Forelimb muscle (tissue), 1 donor: ENCODE measurements around the gene ZNF627. TPM values are rescaled to one million over a fixed set of nuclear protein-coding genes. Genes with fewer than 3 reads are reported as not detected.
A peak's percentile ranks its signal among the peaks of the same experiment; 100 is the strongest.
"Not testable (repeated sequence)": the region's sequence is repeated elsewhere in the genome, so short reads cannot be mapped to it uniquely, and the experiment has no call there.

ENCODE experiments used
- DNase-seq: peaks from one replicate; pipeline ENCODE4 v3.0.0-alpha.2; 2013; ENCODE audit warnings: low read depth
- polyA plus RNA-seq: library from polyadenylated mRNA; unstranded; fragments of 120-200 nt; gene quantifications from one replicate; pipeline ENCODE4 v1.2.1, GENCODE V29; 2013; ENCODE audit not compliant: insufficient read length

The ZNF627 gene
- polyA plus RNA-seq, 1 donor = 11.7 TPM

- no peak for DNase-seq
These were observed 26.8 kb downstream of the ZNF627 start for GRCh38 chr19:11624069-11624463.

- DNase-seq = no peak
These were observed 29.0 kb downstream of the ZNF627 start for GRCh38 chr19:11626252-11626651.

- DNase-seq = no peak
These were observed 35.9 kb downstream of the ZNF627 start for GRCh38 chr19:11633223-11633622.

GRCh38 chr19:11634018-11634662 lies 36.9 kb downstream of the ZNF627 start:
- not testable (repeated sequence) for DNase-seq

GRCh38 chr19:11639245-11639601 lies 41.9 kb downstream of the ZNF627 start:
- DNase-seq = no peak

GRCh38 chr19:11639602-11640471 lies 42.6 kb downstream of the ZNF627 start:
- peak; percentile 68 for DNase-seq

GRCh38 chr19:11641244-11641643 lies 44.0 kb downstream of the ZNF627 start:
- no peak for DNase-seq

- no peak for DNase-seq
These were observed 45.6 kb downstream of the ZNF627 start for GRCh38 chr19:11642902-11643301.

GRCh38 chr19:11649941-11650340 lies 52.7 kb downstream of the ZNF627 start:
- DNase-seq = no peak

- DNase-seq = no peak
These were observed 53.8 kb downstream of the ZNF627 start for GRCh38 chr19:11651062-11651461.

- no peak for DNase-seq
These were observed 54.8 kb downstream of the ZNF627 start for GRCh38 chr19:11652056-11652455.

GRCh38 chr19:11652492-11652891 lies 55.2 kb downstream of the ZNF627 start:
- no peak for DNase-seq

GRCh38 chr19:11656535-11656934 lies 59.3 kb downstream of the ZNF627 start:
- DNase-seq = no peak

- DNase-seq = no peak
These were observed 60.0 kb downstream of the ZNF627 start for GRCh38 chr19:11657307-11657706.

GRCh38 chr19:11658970-11659369 lies 61.7 kb downstream of the ZNF627 start:
- no peak for DNase-seq

- no peak for DNase-seq
These were observed 62.3 kb downstream of the ZNF627 start for GRCh38 chr19:11659612-11660011.

GRCh38 chr19:11662278-11662677 lies 65.0 kb downstream of the ZNF627 start:
- DNase-seq = no peak

GRCh38 chr19:11663181-11663591 lies 65.9 kb downstream of the ZNF627 start:
- no peak for DNase-seq

Other genes with a start within 250 kb of the ZNF627 start
- gene PLPPR2, start 242.1 kb upstream of the ZNF627 start, polyA plus RNA-seq = 11.3 TPM
- gene SWSAP1, start 222.8 kb upstream of the ZNF627 start, polyA plus RNA-seq = 1.3 TPM
- 2.9 TPM for gene EPOR, start 213.2 kb upstream of the ZNF627 start, polyA plus RNA-seq
- gene RGL3, start 178.2 kb upstream of the ZNF627 start, polyA plus RNA-seq = 0.40 TPM
- 0.20 TPM for gene ODAD3, start 162.4 kb upstream of the ZNF627 start, polyA plus RNA-seq
- gene PRKCSH, start 161.8 kb upstream of the ZNF627 start, polyA plus RNA-seq = 158 TPM
- 0.04 TPM for gene ELAVL3, start 116.4 kb upstream of the ZNF627 start, polyA plus RNA-seq
- 6.0 TPM for gene ZNF653, start 91.6 kb upstream of the ZNF627 start, polyA plus RNA-seq
- 38.2 TPM for gene ECSIT, start 68.3 kb upstream of the ZNF627 start, polyA plus RNA-seq
- 179 TPM for gene CNN1, start 58.6 kb upstream of the ZNF627 start, polyA plus RNA-seq
- 31.8 TPM for gene ELOF1, start 38.3 kb upstream of the ZNF627 start, polyA plus RNA-seq
- gene ACP5, start 19.8 kb upstream of the ZNF627 start, polyA plus RNA-seq = 1.1 TPM
- 3.5 TPM for gene ZNF823, start 141.5 kb downstream of the ZNF627 start, polyA plus RNA-seq
- gene ZNF441, start 169.5 kb downstream of the ZNF627 start, polyA plus RNA-seq = 5.3 TPM
- 3.5 TPM for gene ZNF491, start 201.0 kb downstream of the ZNF627 start, polyA plus RNA-seq
- gene ZNF440, start 216.8 kb downstream of the ZNF627 start, polyA plus RNA-seq = 5.7 TPM